Mesendoderm (in vitro differentiated cells): ENCODE results near the gene TGFB2.
A peak's percentile ranks its signal among the peaks of the same experiment; 100 is the strongest.
"Not testable (repeated sequence)": the region's sequence is repeated elsewhere in the genome, so short reads cannot be mapped to it uniquely, and the experiment has no call there.

Experiments
- DNase-seq: peaks from one replicate; pipeline ENCODE4 v3.0.0; 2013
- H2AK5ac ChIP-seq: 2 replicates; pipeline ENCODE4 v1.6.1; 2013; ENCODE audit warnings: low read length, inconsistent platforms
- H2BK120ac ChIP-seq: 2 replicates; pipeline ENCODE4 v1.6.1; 2013; ENCODE audit warnings: low read depth, mild to moderate bottlenecking, low read length, moderate library complexity, mixed read lengths
- H2BK15ac ChIP-seq: replicated peaks from 2 replicates; pipeline ENCODE4 v1.6.1; 2013; ENCODE audit warnings: low read depth, mild to moderate bottlenecking, moderate library complexity
- H2BK5ac ChIP-seq: 2 replicates; pipeline ENCODE4 v1.6.1; 2013; ENCODE audit warnings: low read length, inconsistent platforms
- H3K18ac ChIP-seq: 2 replicates; pipeline ENCODE4 v1.6.1; 2013; ENCODE audit warnings: mild to moderate bottlenecking, low read length, mixed read lengths
- H3K23ac ChIP-seq: one replicate; pipeline ENCODE4 v1.6.1; 2013; ENCODE audit warnings: low read length
- H3K27ac ChIP-seq: 2 replicates; pipeline ENCODE4 v1.5.1; 2013; ENCODE audit warnings: low read depth, mild to moderate bottlenecking, inconsistent platforms, low read length, moderate library complexity
- H3K27me3 ChIP-seq: 2 replicates; pipeline ENCODE4 v1.6.1; 2013; ENCODE audit warnings: low read length, control low read depth, mild to moderate bottlenecking, inconsistent platforms; ENCODE audit not compliant: insufficient read depth, poor library complexity
- H3K36me3 ChIP-seq: 2 replicates; pipeline ENCODE4 v1.6.1; 2013; ENCODE audit warnings: low read length, inconsistent platforms; ENCODE audit not compliant: control insufficient read depth, insufficient read depth
- H3K4ac ChIP-seq: one replicate; pipeline ENCODE4 v1.6.1; 2013; ENCODE audit warnings: low read depth, mild to moderate bottlenecking, low read length, moderate library complexity
- H3K4me1 ChIP-seq: 2 replicates; pipeline ENCODE4 v1.6.1; 2013; ENCODE audit warnings: low read depth, low read length, inconsistent platforms; ENCODE audit not compliant: control insufficient read depth
- H3K4me2 ChIP-seq: 2 replicates; pipeline ENCODE4 v1.6.1; 2013; ENCODE audit warnings: low read length
- H3K4me3 ChIP-seq: 2 replicates; pipeline ENCODE4 v1.5.1; 2013; ENCODE audit warnings: mild to moderate bottlenecking, low read length
- H3K56ac ChIP-seq: one replicate; pipeline ENCODE4 v1.6.1; 2013; ENCODE audit warnings: low read length
- H3K79me1 ChIP-seq: 2 replicates; pipeline ENCODE4 v1.6.1; 2013; ENCODE audit warnings: low read length, inconsistent platforms
- H3K79me2 ChIP-seq: 2 replicates; pipeline ENCODE4 v1.6.1; 2013; ENCODE audit warnings: mild to moderate bottlenecking, low read length; ENCODE audit not compliant: control insufficient read depth, insufficient read depth
- H3K9ac ChIP-seq: 2 replicates; pipeline ENCODE4 v1.6.1; 2013; ENCODE audit warnings: low read length, inconsistent platforms
- H4K5ac ChIP-seq: one replicate; pipeline ENCODE4 v1.6.1; 2013; ENCODE audit warnings: low read length
- H4K8ac ChIP-seq: one replicate; pipeline ENCODE4 v1.6.1; 2013; ENCODE audit warnings: low read depth, mild to moderate bottlenecking, control low read depth, low read length, moderate library complexity
- WGBS: extraction: QIAGEN DNeasy Blood & Tissue Kit; methylation state at CpG from one replicate; pipeline ENCODE4 v1.1.7; 2013; ENCODE audit warnings: low lambda C conversion rate, missing lambda C conversion rate; ENCODE audit not compliant: insufficient coverage; ENCODE audit errors: extremely low coverage; 5-methylcytosine and 5-hydroxymethylcytosine counted together

TGFB2 gene

DNA sequence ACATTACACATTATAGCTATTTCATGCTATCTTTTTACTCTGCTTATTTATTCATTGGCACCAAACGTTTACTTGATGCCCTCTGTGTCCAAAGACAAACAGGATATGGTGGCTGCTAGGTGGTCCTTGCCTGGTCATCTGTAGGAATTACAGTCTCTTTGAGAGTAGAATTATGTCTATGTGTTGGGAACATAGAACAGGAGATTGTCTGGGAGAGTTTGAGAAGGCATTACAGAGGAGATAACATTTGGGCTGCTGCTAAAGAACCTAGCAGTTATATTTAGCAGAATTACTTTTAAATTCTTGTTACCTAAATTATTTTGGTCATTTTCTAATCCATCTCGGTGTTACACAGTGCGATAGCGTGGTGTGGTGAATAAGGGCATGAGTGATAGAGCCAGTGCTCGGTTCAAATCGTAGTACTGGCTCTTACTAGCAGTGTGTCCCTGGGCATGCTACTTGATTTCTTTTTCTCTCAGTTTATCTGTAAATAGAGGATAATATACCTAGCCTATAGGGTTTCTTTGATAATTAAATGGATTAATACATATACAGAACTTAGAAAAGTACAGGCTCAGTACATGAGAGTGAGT is 39.6 kb upstream of the TGFB2 start:
- no peak overlapping the region for H3K4me3 ChIP-seq
- no peak overlapping the region for H3K56ac ChIP-seq
- H3K79me1 ChIP-seq = no peaks in the 10 kb centered on the region
- H3K23ac ChIP-seq = no peak overlapping the region
- DNase-seq = no peak
- H3K4ac ChIP-seq = no peak overlapping the region
- H2AK5ac ChIP-seq = no peak overlapping the region
- H3K79me2 ChIP-seq = no peaks in the 10 kb centered on the region
- no peaks in the 10 kb centered on the region for H3K36me3 ChIP-seq
- no CpG with 5 or more reads among the region's 6 CpGs for WGBS
- no peak overlapping the region for H2BK5ac ChIP-seq
- H3K4me2 ChIP-seq = no peak overlapping the region
- no peak overlapping the region for H4K8ac ChIP-seq
- H3K18ac ChIP-seq = no peak overlapping the region
- H3K27ac ChIP-seq = no peak overlapping the region
- no peak overlapping the region for H3K9ac ChIP-seq
- H3K27me3 ChIP-seq = no peaks in the 10 kb centered on the region
- no peaks in the 10 kb centered on the region for H3K4me1 ChIP-seq
- H2BK120ac ChIP-seq = no peak overlapping the region
- H4K5ac ChIP-seq = no peak overlapping the region
- H2BK15ac ChIP-seq = no peak overlapping the region

GRCh38 chr1:218312509-218312908 is 32.6 kb upstream of the TGFB2 start:
- no peak overlapping the region for H4K5ac ChIP-seq

GRCh38 chr1:218314316-218314715 is 30.8 kb upstream of the TGFB2 start:
- Histone ChIP-seq H3K4ac (no peak overlapping the region), H3K4me2 (no peak overlapping the region), H3K56ac (no peak overlapping the region), H2BK5ac (no peak overlapping the region), H3K9ac (no peak overlapping the region), H4K8ac (no peak overlapping the region), H3K36me3 (no peaks in the 10 kb centered on the region), H2BK15ac (no peak overlapping the region), H2AK5ac (no peak overlapping the region), H3K4me1 (no peaks in the 10 kb centered on the region), H3K79me2 (no peaks in the 10 kb centered on the region), H3K79me1 (no peaks in the 10 kb centered on the region), H3K4me3 (no peak overlapping the region), H4K5ac (no peak overlapping the region), H3K18ac (no peak overlapping the region), H2BK120ac (no peak overlapping the region), H3K27ac (no peak overlapping the region), H3K23ac (no peak overlapping the region), H3K27me3 (no peaks in the 10 kb centered on the region)
- no CpG with 5 or more reads among the region's 3 CpGs for WGBS
- DNase-seq = no peak

More at GRCh38 chr1:218312509-218312908, 32.6 kb upstream of the TGFB2 start:
- H3K79me2 ChIP-seq = no peaks in the 10 kb centered on the region
- H3K9ac ChIP-seq = no peak overlapping the region
- H3K27ac ChIP-seq = no peak overlapping the region
- no peak overlapping the region for H2BK5ac ChIP-seq
- H4K8ac ChIP-seq = no peak overlapping the region
- no peaks in the 10 kb centered on the region for H3K79me1 ChIP-seq
- no peaks in the 10 kb centered on the region for H3K4me1 ChIP-seq
- no peak overlapping the region for H3K56ac ChIP-seq
- H2BK15ac ChIP-seq = no peak overlapping the region
- no peak for DNase-seq
- no peaks in the 10 kb centered on the region for H3K36me3 ChIP-seq
- no peak overlapping the region for H3K23ac ChIP-seq
- no peak overlapping the region for H3K18ac ChIP-seq
- no peak overlapping the region for H2BK120ac ChIP-seq
- no peaks in the 10 kb centered on the region for H3K27me3 ChIP-seq
- no peak overlapping the region for H3K4me3 ChIP-seq
- WGBS = 100% methylated on average over 2 of the region's 2 CpGs
- H2AK5ac ChIP-seq = no peak overlapping the region
- H3K4me2 ChIP-seq = no peak overlapping the region
- no peak overlapping the region for H3K4ac ChIP-seq

DNA sequence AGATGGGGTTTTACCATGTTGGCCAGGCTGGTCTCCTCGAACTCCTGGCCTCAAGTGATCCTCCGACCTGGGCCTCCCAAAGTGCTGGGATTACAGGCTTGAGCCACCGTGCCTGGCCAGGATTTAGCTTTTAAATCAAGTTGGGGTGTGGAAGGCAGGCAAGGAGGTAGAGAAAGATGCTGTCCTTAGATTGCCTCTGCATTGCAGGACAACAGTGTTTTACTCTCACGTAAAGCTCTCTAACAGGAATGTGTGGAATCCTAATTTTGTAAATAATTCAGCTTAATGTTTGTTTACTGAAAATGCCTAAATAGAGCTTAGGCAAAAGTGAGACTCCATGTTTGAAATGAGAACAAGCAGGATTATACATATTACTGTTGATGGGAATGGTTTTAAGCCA is 29.5 kb upstream of the TGFB2 start:
- Histone ChIP-seq H3K18ac (no peak overlapping the region), H3K4me1 (no peaks in the 10 kb centered on the region), H4K8ac (no peak overlapping the region), H3K79me2 (no peaks in the 10 kb centered on the region), H2BK15ac (no peak overlapping the region), H2BK120ac (no peak overlapping the region), H3K27ac (no peak overlapping the region), H2BK5ac (no peak overlapping the region), H3K23ac (no peak overlapping the region), H3K4ac (no peak overlapping the region), H3K27me3 (no peaks in the 10 kb centered on the region), H3K4me2 (no peak overlapping the region), H4K5ac (no peak overlapping the region), H3K4me3 (no peak overlapping the region), H2AK5ac (no peak overlapping the region), H3K36me3 (no peaks in the 10 kb centered on the region), H3K9ac (no peak overlapping the region), H3K56ac (no peak overlapping the region), H3K79me1 (no peaks in the 10 kb centered on the region)
- peak; percentile 31 for DNase-seq
- WGBS = no CpG with 5 or more reads among the region's 4 CpGs

DNA sequence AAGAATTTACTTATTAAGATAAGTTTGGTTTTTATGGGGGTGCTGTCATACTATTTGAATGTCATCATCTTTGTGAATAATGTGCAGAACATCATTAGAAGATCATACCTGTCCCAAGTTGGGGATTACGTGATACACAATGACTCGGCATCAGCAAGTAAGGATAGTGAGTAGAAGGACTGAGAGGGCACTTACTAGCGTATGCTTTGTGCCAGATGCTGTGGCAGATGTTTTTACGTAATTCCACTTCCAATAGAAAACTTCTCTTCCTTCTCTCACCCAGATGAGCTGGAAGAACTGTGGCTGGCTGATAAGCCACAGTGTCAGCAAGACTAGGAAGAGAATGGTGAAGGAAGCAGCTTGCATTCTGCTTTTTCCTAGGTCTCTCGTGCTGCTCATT is 28.1 kb upstream of the TGFB2 start:
- Histone ChIP-seq H4K8ac (no peak overlapping the region), H3K18ac (no peak overlapping the region), H3K4me1 (no peaks in the 10 kb centered on the region), H4K5ac (no peak overlapping the region), H2BK120ac (no peak overlapping the region), H3K4me3 (no peak overlapping the region), H2AK5ac (no peak overlapping the region), H3K9ac (no peak overlapping the region), H3K56ac (no peak overlapping the region), H2BK15ac (no peak overlapping the region), H3K27me3 (no peaks in the 10 kb centered on the region), H3K27ac (no peak overlapping the region), H3K36me3 (no peaks in the 10 kb centered on the region), H3K79me1 (no peaks in the 10 kb centered on the region), H2BK5ac (no peak overlapping the region), H3K23ac (no peak overlapping the region), H3K4me2 (no peak overlapping the region), H3K79me2 (no peaks in the 10 kb centered on the region), H3K4ac (no peak overlapping the region)
- WGBS = no CpG with 5 or more reads among the region's 5 CpGs
- no peak for DNase-seq

DNA sequence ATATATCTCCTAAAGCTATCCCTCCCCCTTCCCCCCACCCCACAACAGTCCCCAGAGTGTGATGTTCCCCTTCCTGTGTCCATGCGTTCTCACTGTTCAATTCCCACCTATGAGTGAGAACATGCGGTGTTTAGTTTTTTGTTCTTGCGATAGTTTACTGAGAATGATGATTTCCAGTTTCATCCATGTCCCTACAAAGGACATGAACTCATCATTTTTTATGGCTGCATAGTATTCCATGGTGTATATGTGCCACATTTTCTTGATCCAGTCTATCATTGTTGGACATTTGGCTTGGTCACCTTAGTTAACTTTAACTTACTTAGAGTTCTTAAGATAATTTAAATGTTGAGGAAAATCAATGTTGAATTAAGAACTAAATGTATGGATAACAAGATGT is 25.0 kb upstream of the TGFB2 start:
- not testable (repeated sequence) for H2BK5ac ChIP-seq, H2AK5ac ChIP-seq, H3K4ac ChIP-seq, H3K27ac ChIP-seq, H3K9ac ChIP-seq, H3K36me3 ChIP-seq, H3K79me1 ChIP-seq, DNase-seq, H2BK120ac ChIP-seq, H3K4me3 ChIP-seq, H3K4me2 ChIP-seq, H3K4me1 ChIP-seq, H2BK15ac ChIP-seq, H3K27me3 ChIP-seq, H3K56ac ChIP-seq, H4K8ac ChIP-seq, H3K23ac ChIP-seq, H3K79me2 ChIP-seq, H4K5ac ChIP-seq, H3K18ac ChIP-seq
- no CpG with 5 or more reads among the region's 3 CpGs for WGBS
